Measurements from ENCODE around the gene LOXHD1.

The LOXHD1 gene

GRCh38 chr18:46657115-46657955 is at the start of gene LOXHD1:
TSS of gene LOXHD1 (minus strand) at chr18:46657220. CDS start at chr18:46657033, 187 bp downstream.
- DNase-seq, result no peak

- DNase-seq, result no peak
Measured at GRCh38 chr18:46705521-46705920, 48.5 kb upstream of the LOXHD1 start.

GRCh38 chr18:46704816-46705215 is 47.8 kb upstream of the LOXHD1 start:
- no peak for DNase-seq

- no peak for DNase-seq
Measured at GRCh38 chr18:46704189-46704588, 47.2 kb upstream of the LOXHD1 start.

- DNase-seq, result no peak
Measured at GRCh38 chr18:46702471-46702870, 45.5 kb upstream of the LOXHD1 start.

- DNase-seq, result no peak
Measured at GRCh38 chr18:46700066-46700824, 43.2 kb upstream of the LOXHD1 start.

- DNase-seq, result no peak
Measured at GRCh38 chr18:46696702-46697101, 39.7 kb upstream of the LOXHD1 start.

GRCh38 chr18:46696268-46696667 is 39.2 kb upstream of the LOXHD1 start:
- DNase-seq, result no peak

GRCh38 chr18:46693996-46694395 is 37.0 kb upstream of the LOXHD1 start:
- no peak for DNase-seq

GRCh38 chr18:46688853-46689525 is 32.0 kb upstream of the LOXHD1 start:
- no peak for DNase-seq

GRCh38 chr18:46686186-46686585 is 29.2 kb upstream of the LOXHD1 start:
- DNase-seq, result no peak

- DNase-seq, result no peak
Measured at GRCh38 chr18:46683252-46683651, 26.2 kb upstream of the LOXHD1 start.

GRCh38 chr18:46680784-46681695 is 24.0 kb upstream of the LOXHD1 start:
- DNase-seq, result no peak

- no peak for DNase-seq
Measured at GRCh38 chr18:46679846-46680598, 23.0 kb upstream of the LOXHD1 start.

- peak; percentile 12 for DNase-seq
Measured at GRCh38 chr18:46678785-46679399, 21.9 kb upstream of the LOXHD1 start.

- no peak for DNase-seq
Measured at GRCh38 chr18:46678041-46678440, 21.0 kb upstream of the LOXHD1 start.

- peak; percentile 15 for DNase-seq
Measured at GRCh38 chr18:46677611-46678010, 20.6 kb upstream of the LOXHD1 start.

- no peak for DNase-seq
Measured at GRCh38 chr18:46676182-46676835, 19.3 kb upstream of the LOXHD1 start.

- DNase-seq, result no peak
Measured at GRCh38 chr18:46675112-46675511, 18.1 kb upstream of the LOXHD1 start.

Data from hematopoietic multipotent progenitor cell treated with erythropoietin and hydrocortisone succinate and interleukin-3 and kit ligand, for 4 days (in vitro differentiated cells).